Activated CD4-positive, alpha-beta memory T cell treated with anti-CD3 and anti-CD28 coated beads for 36 hours (primary cell): Measurements from ENCODE around the gene SELENOW. TPM values are rescaled to one million over a fixed set of nuclear protein-coding genes. Genes with fewer than 3 reads are reported as not detected.

Experiments used
- CTCF ChIA-PET: fragments of 350-600 bp; sonication (Branson Sonifier 250); formaldehyde crosslinking; loops from one replicate; lab custom pipeline; 2021; ENCODE audit warnings: antibody characterized with exemption, inconsistent platforms; lab: Charles Lee
- POLR2A ChIA-PET: fragments of 350-600 bp; sonication (Branson Sonifier 250); formaldehyde crosslinking; loops from one replicate; lab custom pipeline; 2021; ENCODE audit warnings: antibody characterized with exemption; lab: Charles Lee
- DNase-seq: peaks from one replicate; pipeline ENCODE4 v3.0.0-alpha.2; 2020
- H3K27ac Mint-ChIP-seq: one replicate; pipeline ENCODE4 v1.8.0; 2021; ENCODE audit warnings: mixed read lengths
- H3K27me3 Mint-ChIP-seq: one replicate; pipeline ENCODE4 v1.8.0; 2021; ENCODE audit warnings: mixed read lengths
- H3K36me3 Mint-ChIP-seq: one replicate; pipeline ENCODE4 v1.8.0; 2021; ENCODE audit warnings: mixed read lengths
- H3K4me1 Mint-ChIP-seq: one replicate; pipeline ENCODE4 v1.8.0; 2021; ENCODE audit warnings: low read depth, mixed read lengths
- H3K4me3 Mint-ChIP-seq: one replicate; pipeline ENCODE4 v1.8.0; 2021; ENCODE audit warnings: mild to moderate bottlenecking, mixed read lengths
- H3K9me3 Mint-ChIP-seq: one replicate; pipeline ENCODE4 v1.8.0; 2021; ENCODE audit warnings: mixed read lengths
- intact Hi-C: fragments of 100-400 bp; cut with micrococcal nuclease; formaldehyde crosslinking; loops from one replicate; pipeline ENCODE4 v1.15.1; 2023
- total RNA-seq, 2 experiments: library from RNA; stranded (reverse); gene quantifications; one replicate each; pipeline ENCODE4 v1.2.3, GENCODE V29; 2021

Gene SELENOW
- 100 to 1,000 TPM; 162 to 174 TPM for total RNA-seq

DNA sequence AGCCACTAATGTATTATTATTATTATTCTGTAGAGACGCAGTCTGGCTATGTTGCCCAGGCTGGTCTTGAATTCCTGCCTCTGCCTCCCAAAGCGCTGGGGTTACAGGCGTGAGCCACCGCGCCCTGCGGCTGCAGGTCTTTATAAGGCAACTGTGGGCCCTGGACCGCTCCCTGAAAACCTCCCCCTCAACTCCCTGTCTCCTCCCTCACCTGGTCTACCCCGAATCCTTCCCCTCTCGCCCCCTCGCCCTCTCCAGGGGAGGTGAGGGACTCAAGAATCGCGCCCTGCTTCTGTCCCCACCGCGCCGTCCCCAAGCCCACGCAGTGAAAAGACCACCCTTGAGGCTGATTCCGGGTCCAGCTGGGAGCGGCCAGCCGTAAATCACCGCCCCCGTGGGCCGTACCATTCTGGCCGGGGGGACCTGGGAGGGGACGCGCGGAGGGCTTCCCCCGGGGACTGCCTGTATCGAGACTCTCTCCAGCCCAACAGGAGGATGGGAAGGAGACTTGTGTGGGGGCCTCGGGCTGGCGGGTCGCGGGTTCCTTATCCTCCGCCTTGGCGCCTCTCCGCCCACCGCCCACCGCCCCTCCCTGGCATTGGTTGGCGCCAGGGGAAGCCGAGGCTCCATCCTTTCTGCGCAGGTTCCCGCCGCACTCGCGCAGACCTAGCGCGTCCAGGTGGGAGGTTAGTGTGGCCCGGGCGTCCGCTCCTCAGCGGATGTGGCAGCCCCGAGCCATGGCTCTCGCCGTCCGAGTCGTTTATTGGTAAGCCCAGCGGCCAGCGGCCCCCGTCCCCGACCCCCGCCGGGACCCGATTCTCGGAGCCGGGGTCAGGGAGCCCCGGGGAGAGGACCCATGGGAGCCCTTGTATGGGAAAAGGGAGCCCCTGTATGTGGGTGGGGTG lies at the start of gene SELENOW:
Gene SELENOW, plus strand, starts transcription at position 655 of the 905 bp plus-strand sequence. Its CDS starts 83 bp downstream, at position 738.
- H3K36me3 Mint-ChIP-seq: peaks cover 13% of the 10 kb centered on the region
- DNase-seq: peak; percentile 85
- peak within 1 kb of the TSS; percentile 92 for H3K27ac Mint-ChIP-seq
- H3K27me3 Mint-ChIP-seq: no peaks in the 10 kb centered on the region
- peak within 1 kb of the TSS; percentile 95 for H3K4me3 Mint-ChIP-seq
- intact Hi-C loops: loop anchor here (2.0 kb wide), 1 partner anchor 34 kb away; the partner anchor contains the start of gene NOP53
- POLR2A ChIA-PET: no interaction called here
- H3K4me1 Mint-ChIP-seq: peaks cover 27% of the 10 kb centered on the region
- CTCF ChIA-PET: interaction anchor here (1.4 to 1.5 kb wide), 2 partner anchors 13 to 33 kb away, joined by 3 read pairs; partner anchors contain the start of gene NOP53
- no peaks in the 10 kb centered on the region for H3K9me3 Mint-ChIP-seq

- Mint-ChIP-seq H3K4me1 (peaks cover 20% of the 10 kb centered on the region), H3K27me3 (peaks cover 26% of the 10 kb centered on the region), H3K4me3 (peak overlapping the region; percentile 74), H3K36me3 (no peaks in the 10 kb centered on the region), H3K9me3 (no peaks in the 10 kb centered on the region), H3K27ac (peak overlapping the region; percentile 33)
- POLR2A ChIA-PET: interaction anchor here (0.6 kb wide), 1 partner anchor 14 kb away, joined by 3 read pairs; no protein-coding TSS in a partner anchor
- CTCF ChIA-PET: interaction anchor here (0.6 to 1.4 kb wide), 3 partner anchors 16 to 482 kb away, joined by 3 to 5 read pairs (median 3); partner anchors contain the start of gene EHD2
- DNase-seq: peak; percentile 52
- intact Hi-C loops: no loop called here
Measured at GRCh38 chr19:47729468-47729798, 49.1 kb upstream of the SELENOW start.

- no peaks in the 10 kb centered on the region for H3K9me3 Mint-ChIP-seq
- H3K4me1 Mint-ChIP-seq: peaks cover 20% of the 10 kb centered on the region
- ChIA-PET CTCF (interaction anchor here (0.6 to 1.4 kb wide), 3 partner anchors 17 to 483 kb away, joined by 3 to 5 read pairs (median 3); partner anchors contain the start of gene EHD2), POLR2A (no interaction called here)
- peak; percentile 75 for DNase-seq
- H3K27ac Mint-ChIP-seq: no peak overlapping the region
- H3K36me3 Mint-ChIP-seq: no peaks in the 10 kb centered on the region
- intact Hi-C loops: no loop called here
- peak overlapping the region; percentile 74 for H3K4me3 Mint-ChIP-seq
- H3K27me3 Mint-ChIP-seq: peaks cover 26% of the 10 kb centered on the region
Measured at GRCh38 chr19:47729799-47730520, 48.5 kb upstream of the SELENOW start.

DNA sequence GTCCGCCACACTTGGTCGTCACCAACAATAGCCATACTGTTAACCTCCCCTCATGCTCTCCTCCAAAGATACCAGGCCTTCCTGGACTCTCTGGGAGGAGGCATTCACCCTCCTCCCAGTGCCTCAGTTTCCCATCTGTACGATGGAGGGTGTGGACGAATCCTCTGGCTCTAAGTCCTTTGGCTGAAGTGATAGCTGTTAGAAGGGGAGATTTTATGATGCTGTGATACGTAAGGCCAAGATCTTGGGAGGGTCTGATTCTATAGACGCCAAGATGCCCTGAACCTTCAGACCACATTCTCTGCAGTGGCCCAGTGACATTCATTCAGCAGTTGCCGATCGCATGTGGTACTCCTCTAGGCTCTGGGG lies 48.0 kb upstream of the SELENOW start:
- ChIA-PET CTCF (interaction anchor here (1.2 kb wide), 1 partner anchor 31 kb away, joined by 3 read pairs; no protein-coding TSS in a partner anchor), POLR2A (no interaction called here)
- no peaks in the 10 kb centered on the region for H3K9me3 Mint-ChIP-seq
- intact Hi-C loops: no loop called here
- no peaks in the 10 kb centered on the region for H3K36me3 Mint-ChIP-seq
- H3K4me3 Mint-ChIP-seq: peak overlapping the region; percentile 74
- no peak overlapping the region for H3K27ac Mint-ChIP-seq
- H3K27me3 Mint-ChIP-seq: peaks cover 26% of the 10 kb centered on the region
- DNase-seq: no peak
- peaks cover 20% of the 10 kb centered on the region for H3K4me1 Mint-ChIP-seq

- intact Hi-C loops: no loop called here
- H3K27me3 Mint-ChIP-seq: peaks cover 26% of the 10 kb centered on the region
- CTCF ChIA-PET: interaction anchor here (0.9 kb wide), 1 partner anchor 18 kb away, joined by 4 read pairs; the partner anchor contains the start of gene EHD2
Measured at GRCh38 chr19:47730910-47731309, 47.6 kb upstream of the SELENOW start.

DNA sequence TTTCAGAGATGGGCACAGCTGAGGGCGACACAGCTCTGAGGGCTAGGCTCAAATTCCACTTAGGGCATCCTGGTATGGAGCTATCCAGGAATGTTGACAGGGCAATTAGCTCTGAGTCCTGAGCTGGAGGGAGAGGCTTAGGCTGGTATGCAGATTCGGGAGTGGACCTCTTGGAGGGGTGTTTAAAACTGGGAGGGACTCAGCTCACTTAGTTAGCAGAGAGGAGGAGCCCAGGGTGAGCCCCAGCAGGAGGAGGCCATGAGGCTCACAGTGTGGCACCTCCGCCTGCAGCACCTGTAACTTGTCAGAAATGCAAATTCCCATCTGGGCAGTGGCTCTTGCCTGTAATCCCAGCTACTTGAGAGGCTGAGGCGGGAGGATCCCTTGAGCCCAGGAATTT lies 43.4 kb upstream of the SELENOW start:
- intact Hi-C loops: no loop called here
- peaks cover 12% of the 10 kb centered on the region for H3K27me3 Mint-ChIP-seq
- ChIA-PET CTCF (interaction anchor here (0.9 to 2.2 kb wide), 5 partner anchors 9 to 35 kb away, joined by 3 to 7 read pairs (median 3); no protein-coding TSS in a partner anchor), POLR2A (no interaction called here)
- H3K4me3 Mint-ChIP-seq: no peak overlapping the region
- no peak overlapping the region for H3K27ac Mint-ChIP-seq
- DNase-seq: no peak
- no peaks in the 10 kb centered on the region for H3K9me3 Mint-ChIP-seq
- no peaks in the 10 kb centered on the region for H3K36me3 Mint-ChIP-seq
- peaks cover 5% of the 10 kb centered on the region for H3K4me1 Mint-ChIP-seq

More at GRCh38 chr19:47730910-47731309, 47.6 kb upstream of the SELENOW start:
- H3K27ac Mint-ChIP-seq: peak overlapping the region; percentile 28
- POLR2A ChIA-PET: no interaction called here
- H3K4me3 Mint-ChIP-seq: no peak overlapping the region
- peaks cover 20% of the 10 kb centered on the region for H3K4me1 Mint-ChIP-seq
- H3K36me3 Mint-ChIP-seq: no peaks in the 10 kb centered on the region
- no peak for DNase-seq
- no peaks in the 10 kb centered on the region for H3K9me3 Mint-ChIP-seq

- Mint-ChIP-seq H3K4me1 (peaks cover 25% of the 10 kb centered on the region), H3K27ac (no peak overlapping the region), H3K36me3 (peaks cover 5% of the 10 kb centered on the region), H3K9me3 (no peaks in the 10 kb centered on the region), H3K27me3 (peaks cover 2% of the 10 kb centered on the region), H3K4me3 (no peak overlapping the region)
- no peak for DNase-seq
- ChIA-PET POLR2A (interaction anchor here (0.8 kb wide), 1 partner anchor 18 kb away, joined by 5 read pairs; no protein-coding TSS in a partner anchor), CTCF (interaction anchor here (1.0 to 9.8 kb wide), 4 partner anchors 27 to 304 kb away, joined by 4 to 183 read pairs (median 5); partner anchors contain the start of gene EHD2)
- intact Hi-C loops: loop anchor here (10.0 kb wide), 1 partner anchor 594 kb away; no protein-coding TSS in a partner anchor
Measured at GRCh38 chr19:47740866-47741519, 37.5 kb upstream of the SELENOW start.

DNA sequence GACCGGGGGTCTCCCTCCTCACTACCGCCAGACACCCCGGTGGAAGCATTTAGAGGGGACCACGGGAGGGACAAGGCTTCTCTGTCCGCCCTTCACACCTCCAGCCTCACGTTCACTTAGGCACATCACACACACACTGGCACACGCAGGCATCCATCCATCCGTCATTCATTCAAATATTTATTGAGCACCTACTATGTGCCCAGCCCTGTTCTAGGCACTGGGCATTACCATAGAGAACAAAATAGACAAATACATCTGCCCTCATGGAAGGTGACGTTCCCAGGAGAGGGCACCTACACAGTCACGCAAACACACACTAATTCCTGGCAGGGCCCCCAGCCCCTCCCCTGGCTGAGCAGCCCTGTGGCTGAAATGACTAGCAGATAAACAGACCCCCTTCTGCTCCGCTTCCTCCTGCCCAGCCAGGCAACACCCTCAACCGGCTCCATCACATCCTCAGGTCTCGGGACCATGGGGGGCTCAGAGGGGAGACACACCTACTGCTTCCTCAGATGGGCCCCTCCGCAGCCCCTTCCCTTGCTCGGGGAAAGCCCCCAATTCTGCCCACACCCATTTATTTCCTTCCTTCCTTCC lies 36.9 kb upstream of the SELENOW start:
- no peak overlapping the region for H3K4me3 Mint-ChIP-seq
- H3K4me1 Mint-ChIP-seq: peaks cover 27% of the 10 kb centered on the region
- H3K27ac Mint-ChIP-seq: no peak overlapping the region
- H3K9me3 Mint-ChIP-seq: no peaks in the 10 kb centered on the region
- H3K27me3 Mint-ChIP-seq: peaks cover 2% of the 10 kb centered on the region
- POLR2A ChIA-PET: interaction anchor here (0.8 kb wide), 1 partner anchor 18 kb away, joined by 5 read pairs; no protein-coding TSS in a partner anchor
- no peak for DNase-seq
- CTCF ChIA-PET: interaction anchor here (0.7 to 9.8 kb wide), 3 partner anchors 18 to 35 kb away, joined by 3 to 183 read pairs (median 4); partner anchors contain the start of gene EHD2
- H3K36me3 Mint-ChIP-seq: peaks cover 5% of the 10 kb centered on the region
- intact Hi-C loops: loop anchor here (10.0 kb wide), 1 partner anchor 593 kb away; no protein-coding TSS in a partner anchor

GRCh38 chr19:47742634-47743033 lies 35.9 kb upstream of the SELENOW start:
- intact Hi-C loops: loop anchor here (1.0 to 10.0 kb wide), 3 partner anchors 19 to 592 kb away; partner anchors contain the start of gene EHD2
- peaks cover 2% of the 10 kb centered on the region for H3K27me3 Mint-ChIP-seq
- peak overlapping the region; percentile 79 for H3K4me3 Mint-ChIP-seq
- H3K36me3 Mint-ChIP-seq: peaks cover 9% of the 10 kb centered on the region
- H3K9me3 Mint-ChIP-seq: no peaks in the 10 kb centered on the region
- no peak for DNase-seq
- ChIA-PET POLR2A (interaction anchor here (1.6 kb wide), 1 partner anchor 29 kb away, joined by 6 read pairs; the partner anchor contains the start of gene EHD2), CTCF (interaction anchor here (0.7 to 9.8 kb wide), 11 partner anchors 17 to 307 kb away, joined by 3 to 183 read pairs (median 6); partner anchors contain the start of genes EHD2, KPTN and NAPA)
- H3K4me1 Mint-ChIP-seq: peaks cover 32% of the 10 kb centered on the region
- no peak overlapping the region for H3K27ac Mint-ChIP-seq

DNA sequence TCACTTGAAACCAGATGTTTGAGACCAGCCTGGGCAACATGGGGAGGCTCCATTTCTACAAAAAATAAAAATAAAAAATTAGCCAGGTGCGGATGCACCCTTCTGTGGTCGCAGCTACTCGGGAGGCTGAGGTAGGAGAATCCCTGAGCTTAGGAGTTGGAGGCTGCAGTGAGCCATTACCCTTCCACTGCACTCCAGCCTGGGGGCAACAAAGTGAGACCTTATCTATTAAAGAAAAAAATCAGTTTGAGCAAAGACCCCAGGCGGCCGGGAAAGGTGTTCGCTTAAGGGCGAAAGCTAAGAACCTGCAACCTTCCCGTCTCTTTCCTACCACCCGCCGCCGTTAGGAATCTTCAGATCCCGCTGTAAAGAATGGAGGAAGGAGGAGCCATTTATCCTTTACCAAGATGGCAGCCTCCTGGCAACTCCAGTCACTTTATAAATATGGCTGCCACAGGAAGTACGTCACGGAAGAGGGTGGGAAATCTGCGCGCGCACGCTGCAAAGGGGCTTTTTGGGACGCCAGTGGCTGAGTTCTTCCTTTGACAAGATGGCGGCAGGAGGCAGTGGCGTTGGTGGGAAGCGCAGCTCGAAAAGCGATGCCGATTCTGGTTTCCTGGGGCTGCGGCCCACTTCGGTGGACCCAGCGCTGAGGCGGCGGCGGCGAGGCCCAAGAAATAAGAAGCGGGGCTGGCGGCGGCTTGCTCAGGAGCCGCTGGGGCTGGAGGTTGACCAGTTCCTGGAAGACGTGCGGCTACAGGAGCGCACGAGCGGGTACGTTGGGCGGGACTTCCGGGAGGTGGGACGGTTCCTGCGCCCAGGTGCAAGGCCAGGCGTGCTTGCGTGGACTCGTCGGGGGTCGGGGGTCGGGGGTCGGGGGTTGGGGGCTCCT lies 33.2 kb upstream of the SELENOW start, which contains the start of gene NOP53:
Gene NOP53, plus strand, starts transcription at position 537 of the 892 bp plus-strand sequence. Its CDS starts 14 bp downstream, at position 551.
- peaks cover 49% of the 10 kb centered on the region for H3K4me1 Mint-ChIP-seq
- intact Hi-C loops: loop anchor here (2.0 to 10.0 kb wide), 2 partner anchors 34 to 590 kb away; partner anchors contain the start of gene SELENOW
- peak within 1 kb of the TSS; percentile 99 for H3K4me3 Mint-ChIP-seq
- H3K36me3 Mint-ChIP-seq: peaks cover 20% of the 10 kb centered on the region
- POLR2A ChIA-PET: no interaction called here
- H3K9me3 Mint-ChIP-seq: no peaks in the 10 kb centered on the region
- H3K27ac Mint-ChIP-seq: peak within 1 kb of the TSS; percentile 100
- CTCF ChIA-PET: interaction anchor here (1.0 to 9.8 kb wide), 9 partner anchors 11 to 309 kb away, joined by 3 to 183 read pairs (median 9); partner anchors contain the start of genes EHD2, KPTN, NAPA and SELENOW
- DNase-seq: peak; percentile 98
- H3K27me3 Mint-ChIP-seq: peaks cover 2% of the 10 kb centered on the region
